ENCODE measurements around the gene CARHSP1. TPM values are rescaled to one million over a fixed set of nuclear protein-coding genes. Genes with fewer than 3 reads are reported as not detected.
"Not testable (repeated sequence)": the region's sequence is repeated elsewhere in the genome, so short reads cannot be mapped to it uniquely, and the experiment has no call there.

The CARHSP1 gene
- polyA plus RNA-seq, 1 experiment = 65.5 TPM

DNA sequence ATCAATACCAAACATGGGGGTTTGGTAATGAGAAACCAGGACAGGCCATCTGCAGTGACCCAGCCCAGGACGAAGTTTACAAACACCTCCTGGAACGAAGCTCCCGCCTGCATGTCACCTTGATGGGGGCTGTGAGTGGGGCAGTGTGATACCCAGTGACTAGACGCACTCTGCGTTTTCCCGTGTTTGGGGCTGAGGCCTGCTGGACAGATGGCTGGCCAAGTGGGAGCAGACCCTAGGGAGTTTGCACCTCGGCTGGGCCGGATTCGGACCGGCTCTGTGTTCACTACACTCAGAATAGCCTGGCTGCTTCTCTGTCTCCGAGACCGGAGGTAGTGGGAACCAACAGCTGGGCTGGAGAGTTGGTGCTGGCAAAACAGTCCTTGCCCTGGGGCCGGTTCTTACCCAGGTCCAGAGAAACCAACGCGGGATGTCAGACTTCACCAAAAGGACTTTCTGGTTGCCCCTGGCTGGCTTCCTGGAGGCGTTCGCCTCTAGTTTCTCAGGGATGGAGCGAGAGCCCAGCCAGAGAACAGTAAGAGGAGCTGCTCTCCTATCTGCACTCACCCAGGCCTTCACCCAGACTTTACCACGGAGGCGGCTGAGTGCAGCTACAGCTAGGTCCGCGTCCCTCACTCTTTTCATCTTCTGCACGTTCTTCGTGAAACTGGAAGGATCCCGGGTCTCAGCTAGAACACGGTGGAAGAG lies 20.4 kb downstream of the CARHSP1 start:
- ChIA-PET CTCF (no interaction called here), POLR2A (interaction anchor here (0.9 kb wide), 1 partner anchor 32 kb away, joined by 3 read pairs; no protein-coding TSS in a partner anchor)
- Histone ChIP-seq H3K27me3 (ENCODE audit: control insufficient read depth, insufficient read depth, low read length) (no peaks in the 10 kb centered on the region), H3K27ac (ENCODE audit: low read depth, low read length) (peak overlapping the region; percentile 81), H3K9me3 (ENCODE audit: control insufficient read depth, insufficient read depth, low read length) (no peaks in the 10 kb centered on the region), H3K4me3 (ENCODE audit: low read depth, low read length) (no peak overlapping the region)
- no peak for DNase-seq (ENCODE audit: low read depth, low spot score)
- TF ChIP-seq, protein P1, sequence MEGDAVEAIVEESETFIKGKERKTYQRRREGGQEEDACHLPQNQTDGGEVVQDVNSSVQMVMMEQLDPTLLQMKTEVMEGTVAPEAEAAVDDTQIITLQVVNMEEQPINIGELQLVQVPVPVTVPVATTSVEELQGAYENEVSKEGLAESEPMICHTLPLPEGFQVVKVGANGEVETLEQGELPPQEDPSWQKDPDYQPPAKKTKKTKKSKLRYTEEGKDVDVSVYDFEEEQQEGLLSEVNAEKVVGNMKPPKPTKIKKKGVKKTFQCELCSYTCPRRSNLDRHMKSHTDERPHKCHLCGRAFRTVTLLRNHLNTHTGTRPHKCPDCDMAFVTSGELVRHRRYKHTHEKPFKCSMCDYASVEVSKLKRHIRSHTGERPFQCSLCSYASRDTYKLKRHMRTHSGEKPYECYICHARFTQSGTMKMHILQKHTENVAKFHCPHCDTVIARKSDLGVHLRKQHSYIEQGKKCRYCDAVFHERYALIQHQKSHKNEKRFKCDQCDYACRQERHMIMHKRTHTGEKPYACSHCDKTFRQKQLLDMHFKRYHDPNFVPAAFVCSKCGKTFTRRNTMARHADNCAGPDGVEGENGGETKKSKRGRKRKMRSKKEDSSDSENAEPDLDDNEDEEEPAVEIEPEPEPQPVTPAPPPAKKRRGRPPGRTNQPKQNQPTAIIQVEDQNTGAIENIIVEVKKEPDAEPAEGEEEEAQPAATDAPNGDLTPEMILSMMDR (IDR thresholded peaks at IDR 0.05; ENCODE audit: low read depth, low read length) = no peak

DNA sequence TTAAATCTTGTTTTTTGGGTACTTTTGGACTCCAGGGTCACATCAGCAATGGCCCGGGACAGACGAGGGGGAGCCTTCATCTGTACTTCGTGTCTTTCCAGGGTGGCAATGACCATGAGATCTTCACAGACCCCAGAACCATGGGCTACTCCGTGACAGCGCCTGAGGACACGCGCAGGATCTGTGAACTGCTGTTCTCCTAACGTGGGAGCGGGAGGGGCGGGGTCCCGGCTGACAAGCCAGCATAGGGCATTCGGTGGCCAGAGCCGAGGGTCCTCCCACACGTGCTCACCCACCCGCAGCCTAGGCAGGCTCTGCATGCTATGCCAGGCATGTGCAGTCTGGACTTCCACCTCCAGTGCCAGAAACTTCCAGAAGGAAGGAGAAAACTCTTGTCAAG lies 21.2 kb downstream of the CARHSP1 start:
- H3K9me3 ChIP-seq (ENCODE audit: control insufficient read depth, insufficient read depth, low read length) = no peaks in the 10 kb centered on the region
- H3K4me3 ChIP-seq (ENCODE audit: low read depth, low read length) = no peak overlapping the region
- no peaks in the 10 kb centered on the region for H3K27me3 ChIP-seq (ENCODE audit: control insufficient read depth, insufficient read depth, low read length)
- TF ChIP-seq, protein P1 (IDR thresholded peaks at IDR 0.05; ENCODE audit: low read depth, low read length) = no peak
- POLR2A ChIA-PET = no interaction called here
- H3K27ac ChIP-seq (ENCODE audit: low read depth, low read length) = no peak overlapping the region
- CTCF ChIA-PET = interaction anchor here (0.6 kb wide), 1 partner anchor 33 kb away, joined by 3 read pairs; no protein-coding TSS in a partner anchor
- no peak for DNase-seq (ENCODE audit: low read depth, low spot score)

DNA sequence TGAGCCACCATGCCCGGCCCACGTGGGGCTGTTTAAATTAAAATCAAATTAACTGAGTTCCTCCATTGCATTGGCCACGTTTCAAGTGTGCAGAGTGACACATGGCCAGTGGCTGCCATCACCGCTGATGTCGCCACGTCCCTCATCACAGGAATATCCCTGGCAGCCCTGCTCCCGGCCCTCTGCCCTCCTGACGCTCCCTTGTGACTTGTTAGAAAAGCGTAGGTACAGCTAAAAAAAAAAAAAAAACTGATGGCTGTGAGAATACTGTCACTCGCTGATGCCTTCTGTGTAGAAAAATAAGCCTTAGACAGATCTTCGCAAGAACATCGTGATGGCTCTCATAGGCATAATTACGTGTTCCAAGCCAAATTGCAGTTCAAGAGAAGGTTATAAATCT lies 21.7 kb downstream of the CARHSP1 start:
- POLR2A ChIA-PET = no interaction called here
- H3K27ac ChIP-seq (ENCODE audit: low read depth, low read length) = no peak overlapping the region
- DNase-seq (ENCODE audit: low read depth, low spot score) = no peak
- H3K9me3 ChIP-seq (ENCODE audit: control insufficient read depth, insufficient read depth, low read length) = no peaks in the 10 kb centered on the region
- CTCF ChIA-PET = interaction anchor here (0.6 kb wide), 2 partner anchors 30 to 33 kb away, joined by 3 read pairs; no protein-coding TSS in a partner anchor
- no peak overlapping the region for H3K4me3 ChIP-seq (ENCODE audit: low read depth, low read length)
- H3K27me3 ChIP-seq (ENCODE audit: control insufficient read depth, insufficient read depth, low read length) = no peaks in the 10 kb centered on the region
- TF ChIP-seq, protein P1 (IDR thresholded peaks at IDR 0.05; ENCODE audit: low read depth, low read length) = no peak

DNA sequence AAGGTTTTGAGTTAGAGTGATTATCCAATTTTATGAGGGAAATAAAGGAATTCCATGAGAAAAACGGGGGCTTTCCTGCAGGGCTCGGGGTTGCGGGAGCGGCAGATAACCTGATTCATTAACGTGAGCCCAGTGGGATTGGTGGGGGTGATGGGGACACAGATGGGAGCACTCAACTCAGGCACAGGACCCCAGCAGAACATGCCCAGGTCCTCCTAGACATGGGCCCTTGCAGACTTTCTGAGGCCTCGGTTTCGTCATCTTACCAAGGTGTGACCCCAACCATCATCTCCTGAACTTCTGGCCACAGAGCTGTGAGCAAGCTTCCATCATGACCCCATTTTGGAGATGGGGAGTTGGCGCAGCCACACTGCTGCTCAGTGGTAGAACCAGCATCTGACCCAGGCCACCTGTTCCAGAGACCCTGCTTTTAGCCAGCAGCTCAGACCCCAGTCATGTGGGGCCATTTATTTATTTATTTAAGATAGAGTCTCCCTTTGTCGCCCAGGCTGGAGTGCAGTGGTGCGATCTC lies 22.3 kb downstream of the CARHSP1 start:
- H3K4me3 ChIP-seq (ENCODE audit: low read depth, low read length) = no peak overlapping the region
- no peaks in the 10 kb centered on the region for H3K9me3 ChIP-seq (ENCODE audit: control insufficient read depth, insufficient read depth, low read length)
- TF ChIP-seq, protein P1 (IDR thresholded peaks at IDR 0.05; ENCODE audit: low read depth, low read length) = no peak
- no peaks in the 10 kb centered on the region for H3K27me3 ChIP-seq (ENCODE audit: control insufficient read depth, insufficient read depth, low read length)
- peak overlapping the region; percentile 21 for H3K27ac ChIP-seq (ENCODE audit: low read depth, low read length)
- ChIA-PET POLR2A (no interaction called here), CTCF (interaction anchor here (0.6 kb wide), 1 partner anchor 29 kb away, joined by 3 read pairs; no protein-coding TSS in a partner anchor)
- DNase-seq (ENCODE audit: low read depth, low spot score) = no peak

DNA sequence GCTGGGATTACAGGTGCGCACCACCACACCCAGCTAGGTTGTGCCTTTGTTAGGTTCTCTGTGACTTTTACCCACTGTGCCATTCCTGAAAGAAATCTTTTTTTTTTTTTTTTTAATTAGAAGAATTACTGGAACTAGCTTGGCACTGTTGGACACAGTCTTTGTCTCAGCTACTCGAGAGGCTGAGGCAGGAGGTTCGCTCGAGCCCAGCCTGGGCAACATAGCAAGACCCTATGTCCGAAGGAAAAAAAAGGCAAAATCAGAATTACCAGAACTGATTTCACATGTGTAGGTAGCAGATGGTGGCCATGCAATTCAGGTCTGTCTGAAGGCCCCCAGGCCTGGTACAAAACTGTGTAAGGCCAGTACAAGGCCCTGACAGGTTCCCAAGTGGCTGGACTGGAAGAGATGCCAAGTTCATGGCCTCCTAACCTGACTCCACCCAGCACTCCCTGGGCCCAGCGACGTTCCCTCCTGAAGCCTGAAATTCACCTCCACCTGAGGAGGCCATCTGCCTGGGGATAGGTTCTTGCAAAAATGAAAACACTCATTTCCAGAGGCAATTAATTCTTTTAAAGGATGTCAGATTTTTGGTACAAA lies 23.0 kb downstream of the CARHSP1 start:
- TF ChIP-seq, protein P1 (IDR thresholded peaks at IDR 0.05; ENCODE audit: low read depth, low read length) = no peak
- POLR2A ChIA-PET = no interaction called here
- no peak overlapping the region for H3K27ac ChIP-seq (ENCODE audit: low read depth, low read length)
- CTCF ChIA-PET = no interaction called here
- no peaks in the 10 kb centered on the region for H3K9me3 ChIP-seq (ENCODE audit: control insufficient read depth, insufficient read depth, low read length)
- no peak for DNase-seq (ENCODE audit: low read depth, low spot score)
- no peaks in the 10 kb centered on the region for H3K27me3 ChIP-seq (ENCODE audit: control insufficient read depth, insufficient read depth, low read length)
- H3K4me3 ChIP-seq (ENCODE audit: low read depth, low read length) = no peak overlapping the region

DNA sequence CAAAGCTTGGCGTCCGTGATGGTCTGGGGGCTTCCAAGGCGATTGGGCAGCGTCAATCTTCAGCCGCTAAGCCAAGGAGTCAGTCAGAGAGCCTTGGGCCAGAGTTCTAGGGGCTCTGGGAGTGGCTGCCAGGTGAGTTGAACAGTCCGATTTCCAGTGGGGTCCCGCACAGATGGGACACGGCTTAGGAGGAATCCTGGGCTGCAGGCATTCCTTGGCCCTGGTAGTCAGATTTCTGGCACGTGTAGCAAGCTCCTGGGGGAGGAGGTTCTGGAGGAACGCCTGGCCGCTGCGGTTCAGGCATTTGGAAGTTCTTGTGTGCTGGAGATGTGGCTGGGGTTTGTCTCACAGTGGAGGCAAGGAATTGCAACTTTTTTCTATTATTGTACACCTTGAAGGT lies 25.5 kb downstream of the CARHSP1 start:
- DNase-seq (ENCODE audit: low read depth, low spot score); POLR2A ChIA-PET; CTCF ChIA-PET; H3K27ac ChIP-seq (ENCODE audit: low read depth, low read length); H3K27me3 ChIP-seq (ENCODE audit: control insufficient read depth, insufficient read depth, low read length); H3K9me3 ChIP-seq (ENCODE audit: control insufficient read depth, insufficient read depth, low read length); H3K4me3 ChIP-seq (ENCODE audit: low read depth, low read length): not testable (repeated sequence)

DNA sequence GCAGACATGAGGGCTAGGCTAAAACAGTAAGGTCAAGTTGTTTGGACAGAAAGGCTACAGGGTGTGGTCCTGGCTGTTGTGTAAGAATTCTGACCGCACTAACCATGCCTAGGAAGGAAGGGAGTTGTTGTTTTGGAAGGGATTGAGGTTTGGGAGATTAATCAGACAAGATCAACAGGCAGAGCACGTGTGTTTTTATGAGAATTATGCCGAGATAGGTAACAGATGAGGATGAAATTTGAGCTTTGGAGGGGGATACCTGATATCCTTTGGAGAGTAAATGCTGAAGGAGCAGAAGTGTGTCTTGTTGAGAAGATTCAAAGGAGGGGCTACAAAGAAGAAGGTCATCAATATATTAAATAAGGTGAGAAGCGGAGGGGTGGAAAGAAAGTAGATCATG lies 26.8 kb downstream of the CARHSP1 start:
- H3K4me3 ChIP-seq (ENCODE audit: low read depth, low read length); H3K27me3 ChIP-seq (ENCODE audit: control insufficient read depth, insufficient read depth, low read length); DNase-seq (ENCODE audit: low read depth, low spot score); CTCF ChIA-PET; H3K27ac ChIP-seq (ENCODE audit: low read depth, low read length); POLR2A ChIA-PET; H3K9me3 ChIP-seq (ENCODE audit: control insufficient read depth, insufficient read depth, low read length): not testable (repeated sequence)

Data from AG04450 (cell line).